ENCODE measurements around the gene NFIA.

Gene NFIA

GRCh38 chr1:61175976-61176375 lies 93.6 kb downstream of the NFIA start:
- H3K36me3 ChIP-seq (ENCODE audit: insufficient read depth), result no peaks in the 10 kb centered on the region
- H3K27ac ChIP-seq, result no peak overlapping the region
- no peak overlapping the region for H2AFZ ChIP-seq (ENCODE audit: low read depth)
- H3K9ac ChIP-seq, result no peak overlapping the region
- peaks cover 17% of the 10 kb centered on the region for H3K4me1 ChIP-seq (ENCODE audit: low read depth, poor library complexity, severe bottlenecking)
- no peaks in the 10 kb centered on the region for H4K20me1 ChIP-seq (ENCODE audit: insufficient read depth)
- H3K4me3 ChIP-seq (IDR thresholded peaks at IDR 0.05; ENCODE audit: insufficient read depth, low read depth, low read length), result no peak overlapping the region
- TF ChIP-seq CTCF (conservative IDR thresholded peaks at IDR 0.05; ENCODE audit: low read depth, low read length), result no peak
- H3K27me3 ChIP-seq (ENCODE audit: insufficient read depth, low read depth), result no peaks in the 10 kb centered on the region
- no peak overlapping the region for H3K4me2 ChIP-seq
- H3K79me2 ChIP-seq (ENCODE audit: insufficient read depth, low read depth), result no peaks in the 10 kb centered on the region

GRCh38 chr1:61181067-61182038 lies 99.0 kb downstream of the NFIA start:
- TF ChIP-seq CTCF (conservative IDR thresholded peaks at IDR 0.05; ENCODE audit: low read depth, low read length), result no peak
- Histone ChIP-seq H3K4me1 (ENCODE audit: low read depth, poor library complexity, severe bottlenecking) (no peaks in the 10 kb centered on the region), H3K4me3 (IDR thresholded peaks at IDR 0.05; ENCODE audit: insufficient read depth, low read depth, low read length) (no peak overlapping the region), H3K79me2 (ENCODE audit: insufficient read depth, low read depth) (no peaks in the 10 kb centered on the region), H2AFZ (ENCODE audit: low read depth) (no peak overlapping the region), H3K4me2 (no peak overlapping the region), H3K27ac (no peak overlapping the region), H3K36me3 (ENCODE audit: insufficient read depth) (no peaks in the 10 kb centered on the region), H3K27me3 (ENCODE audit: insufficient read depth, low read depth) (no peaks in the 10 kb centered on the region), H4K20me1 (ENCODE audit: insufficient read depth) (no peaks in the 10 kb centered on the region), H3K9ac (no peak overlapping the region)

- Histone ChIP-seq H3K27ac (no peak overlapping the region), H3K79me2 (ENCODE audit: insufficient read depth, low read depth) (no peaks in the 10 kb centered on the region)
Observed at GRCh38 chr1:61182049-61182448, 99.7 kb downstream of the NFIA start.

GRCh38 chr1:61182480-61182879 lies 100.1 kb downstream of the NFIA start:
- no peaks in the 10 kb centered on the region for H3K4me1 ChIP-seq (ENCODE audit: low read depth, poor library complexity, severe bottlenecking)
- no peak overlapping the region for H3K9ac ChIP-seq
- H3K27ac ChIP-seq, result no peak overlapping the region
- H3K27me3 ChIP-seq (ENCODE audit: insufficient read depth, low read depth), result no peaks in the 10 kb centered on the region
- TF ChIP-seq CTCF (conservative IDR thresholded peaks at IDR 0.05; ENCODE audit: low read depth, low read length), result no peak
- no peaks in the 10 kb centered on the region for H3K79me2 ChIP-seq (ENCODE audit: insufficient read depth, low read depth)
- H2AFZ ChIP-seq (ENCODE audit: low read depth), result no peak overlapping the region
- no peak overlapping the region for H3K4me3 ChIP-seq (IDR thresholded peaks at IDR 0.05; ENCODE audit: insufficient read depth, low read depth, low read length)
- no peaks in the 10 kb centered on the region for H4K20me1 ChIP-seq (ENCODE audit: insufficient read depth)
- no peak overlapping the region for H3K4me2 ChIP-seq
- no peaks in the 10 kb centered on the region for H3K36me3 ChIP-seq (ENCODE audit: insufficient read depth)

More at GRCh38 chr1:61182049-61182448, 99.7 kb downstream of the NFIA start:
- Histone ChIP-seq H2AFZ (ENCODE audit: low read depth) (no peak overlapping the region), H4K20me1 (ENCODE audit: insufficient read depth) (no peaks in the 10 kb centered on the region), H3K4me3 (IDR thresholded peaks at IDR 0.05; ENCODE audit: insufficient read depth, low read depth, low read length) (no peak overlapping the region), H3K9ac (no peak overlapping the region), H3K4me2 (no peak overlapping the region), H3K4me1 (ENCODE audit: low read depth, poor library complexity, severe bottlenecking) (no peaks in the 10 kb centered on the region), H3K36me3 (ENCODE audit: insufficient read depth) (no peaks in the 10 kb centered on the region), H3K27me3 (ENCODE audit: insufficient read depth, low read depth) (no peaks in the 10 kb centered on the region)
- no peak for TF ChIP-seq CTCF (conservative IDR thresholded peaks at IDR 0.05; ENCODE audit: low read depth, low read length)
